NCI-H1694 (cell line): ENCODE data around the gene DPM2.

Experiments used
- DNase-seq: peaks from one replicate; lab custom pipeline; 2025; lab: John Stamatoyannopoulos, UW

Gene DPM2

GRCh38 chr9:127898433-127899127, 39.1 kb downstream of the DPM2 start:
- no peak for DNase-seq

DNA sequence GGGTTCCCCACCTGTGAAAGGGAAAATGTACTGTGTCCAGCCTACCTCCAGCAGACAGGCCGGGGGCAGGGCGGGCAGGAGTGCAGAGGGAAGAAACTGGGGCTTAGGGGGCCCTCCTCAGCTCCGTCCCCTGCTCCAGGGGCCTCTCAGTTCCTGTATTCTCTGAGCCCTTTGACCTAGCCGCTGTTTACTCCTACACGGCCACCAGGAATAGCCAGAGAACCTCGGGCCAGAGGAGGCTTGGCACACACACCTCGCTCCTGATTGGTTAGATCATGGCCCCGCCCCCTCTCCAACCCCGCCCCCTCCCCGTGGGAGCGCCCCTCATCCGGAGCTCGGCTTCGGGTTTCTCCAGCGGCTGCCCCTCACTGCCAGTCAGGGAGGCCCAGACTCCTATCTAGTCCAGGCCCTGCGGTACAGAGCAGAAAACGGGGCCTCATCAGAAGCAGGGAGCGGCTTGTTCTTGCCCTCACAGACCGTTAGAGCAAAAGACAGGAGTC, 40.4 kb downstream of the DPM2 start:
- no peak for DNase-seq

- DNase-seq: no peak
Observed at GRCh38 chr9:127896395-127897192, 41.1 kb downstream of the DPM2 start.

- DNase-seq: no peak
Observed at GRCh38 chr9:127895811-127896210, 41.8 kb downstream of the DPM2 start.

GRCh38 chr9:127893392-127893791, 44.3 kb downstream of the DPM2 start:
- no peak for DNase-seq

DNA sequence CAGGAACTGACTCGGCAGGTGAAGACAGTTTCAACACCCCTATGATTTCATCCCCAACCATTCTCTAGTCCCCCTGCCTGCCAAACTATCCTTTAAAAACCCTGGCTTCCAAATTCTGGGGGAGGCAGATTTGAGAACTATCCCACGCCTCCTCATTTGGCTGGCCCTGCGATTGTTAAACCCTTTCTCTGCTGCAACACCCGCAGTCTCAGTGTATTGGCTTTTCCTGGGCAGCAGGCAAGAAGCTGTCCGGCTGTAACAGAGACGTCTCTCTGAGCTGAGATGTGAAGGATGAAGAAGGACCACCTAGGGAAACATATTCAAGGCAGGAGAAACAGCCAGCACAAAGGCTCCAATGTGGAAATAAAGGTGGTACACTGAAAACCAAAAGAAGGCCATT, 44.8 kb downstream of the DPM2 start:
- DNase-seq: no peak

DNA sequence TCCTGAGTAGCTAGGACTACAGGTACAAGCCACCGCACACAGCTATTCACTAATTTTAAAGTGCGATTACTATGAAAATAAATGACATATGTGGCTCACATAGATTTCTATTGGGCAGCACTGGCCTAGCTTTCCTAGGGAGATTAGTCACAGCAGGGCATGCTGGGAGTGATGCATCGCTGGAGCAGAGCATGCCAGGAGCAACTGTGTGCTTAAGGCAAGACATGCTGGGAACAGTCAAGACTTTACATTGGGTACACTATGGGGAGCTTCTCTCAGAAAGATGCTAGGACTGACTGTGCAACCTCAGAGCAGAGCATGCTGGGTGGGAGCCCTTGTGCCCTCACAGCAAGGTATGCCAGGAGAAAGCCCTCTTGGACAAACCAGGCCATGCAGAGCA, 47.6 kb downstream of the DPM2 start:
- DNase-seq: no peak

- no peak for DNase-seq
Observed at GRCh38 chr9:127887792-127888191, 49.9 kb downstream of the DPM2 start.

GRCh38 chr9:127886401-127886972, 51.2 kb downstream of the DPM2 start:
- no peak for DNase-seq

DNA sequence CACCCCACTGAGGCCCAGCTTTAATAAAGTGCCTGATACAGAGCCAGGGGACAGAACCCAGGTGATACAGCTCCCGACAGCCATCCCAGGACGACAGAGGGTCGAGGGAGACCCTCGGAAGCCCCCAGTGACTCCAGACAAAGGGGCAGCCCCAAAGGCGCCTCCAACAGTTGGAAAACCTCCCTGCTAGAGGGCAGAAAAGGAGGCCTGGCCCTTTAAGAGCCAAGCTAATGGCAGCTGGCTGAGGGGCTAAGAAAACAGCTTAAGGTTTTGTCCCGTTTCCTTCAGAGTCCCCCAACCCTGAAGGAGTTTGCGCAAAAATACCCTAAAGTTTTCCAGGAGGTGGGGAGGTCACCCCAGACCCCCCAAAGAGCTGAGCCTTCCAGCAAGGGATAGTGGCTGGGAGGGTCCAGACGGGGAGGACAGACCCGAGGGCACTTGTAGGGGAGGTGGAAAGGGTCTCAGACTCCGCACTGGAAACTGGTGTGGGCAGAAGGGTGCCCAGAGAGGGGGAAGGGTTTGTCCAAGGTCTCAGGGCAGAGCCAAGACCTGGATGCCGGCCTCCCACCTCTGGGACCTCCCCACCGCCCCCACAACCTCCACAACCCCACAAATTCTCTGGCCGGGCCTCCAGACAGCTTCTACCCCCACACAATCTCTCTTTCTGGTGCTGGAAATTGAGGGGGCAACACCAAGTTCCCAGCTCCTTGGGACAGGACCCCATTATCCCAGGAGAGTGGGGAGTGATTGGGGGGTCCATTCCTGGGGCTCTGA, 52.0 kb downstream of the DPM2 start:
- DNase-seq: no peak
